GM23338 (cell line): ENCODE data around the gene CFLAR.

ENCODE experiments used
- CTCF ChIP-seq, 2 experiments: fragments of 200-600 bp in 1 of 2; sonication (generic) in 1 of 2; conservative IDR thresholded peaks; 2 replicates each; pipeline versions ENCODE4 v1.5.1 to v1.6.1; 2016 to 2017; ENCODE audit warnings: antibody characterized with exemption in 2 of 2, low read depth in 2 of 2, mild to moderate bottlenecking in 2 of 2, moderate library complexity in 1 of 2
- POLR2AphosphoS5 ChIP-seq: IDR thresholded peaks from 2 replicates; pipeline ENCODE4 v1.6.1; 2016; ENCODE audit warnings: antibody characterized with exemption, low read depth

GRCh38 chr2:201109186-201109585 is 6.8 kb upstream of the CFLAR start:
- TF ChIP-seq POLR2AphosphoS5 (no peak), CTCF (conservative IDR thresholded peaks at IDR 0.05; ENCODE audit: low read depth in 2 of 2) (no peak)
